D721Med (cell line): ENCODE measurements around the gene PSMA6.
"Not testable (repeated sequence)": the region's sequence is repeated elsewhere in the genome, so short reads cannot be mapped to it uniquely, and the experiment has no call there.

ENCODE experiments used
- DNase-seq: peaks from one replicate; pipeline ENCODE4 v3.0.0; 2011; ENCODE audit warnings: low spot score; ENCODE audit not compliant: insufficient read length
- FAIRE-seq: peaks from 2 replicates; lab custom pipeline; 2011; peaks lifted over from hg19 to GRCh38; lab: Jason Lieb, UNC
- TF ChIP-seq, protein P1 (sequence below): IDR thresholded peaks from 2 replicates; pipeline ENCODE4 v1.5.1; 2012; ENCODE audit warnings: mild to moderate bottlenecking, control low read depth; ENCODE audit not compliant: insufficient read depth; ENCODE audit errors: missing control alignments

The PSMA6 gene

DNA sequence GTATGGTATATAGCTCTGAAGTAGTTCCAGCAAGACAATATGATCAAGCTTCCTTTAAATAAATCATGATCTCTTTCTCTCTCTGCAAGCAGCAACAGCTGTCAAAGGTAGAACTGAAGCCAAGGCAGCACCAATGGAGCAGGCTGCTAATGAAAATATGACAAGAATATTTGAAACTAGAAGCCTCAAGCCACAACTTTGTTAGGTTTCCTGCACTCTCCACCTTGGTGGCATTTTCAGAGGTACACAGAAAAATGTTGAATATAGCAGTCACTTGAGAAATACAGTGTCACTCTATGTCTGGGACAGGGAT, 43.8 kb upstream of the PSMA6 start:
- FAIRE-seq (no peak), DNase-seq (no peak)
- TF ChIP-seq, protein P1, sequence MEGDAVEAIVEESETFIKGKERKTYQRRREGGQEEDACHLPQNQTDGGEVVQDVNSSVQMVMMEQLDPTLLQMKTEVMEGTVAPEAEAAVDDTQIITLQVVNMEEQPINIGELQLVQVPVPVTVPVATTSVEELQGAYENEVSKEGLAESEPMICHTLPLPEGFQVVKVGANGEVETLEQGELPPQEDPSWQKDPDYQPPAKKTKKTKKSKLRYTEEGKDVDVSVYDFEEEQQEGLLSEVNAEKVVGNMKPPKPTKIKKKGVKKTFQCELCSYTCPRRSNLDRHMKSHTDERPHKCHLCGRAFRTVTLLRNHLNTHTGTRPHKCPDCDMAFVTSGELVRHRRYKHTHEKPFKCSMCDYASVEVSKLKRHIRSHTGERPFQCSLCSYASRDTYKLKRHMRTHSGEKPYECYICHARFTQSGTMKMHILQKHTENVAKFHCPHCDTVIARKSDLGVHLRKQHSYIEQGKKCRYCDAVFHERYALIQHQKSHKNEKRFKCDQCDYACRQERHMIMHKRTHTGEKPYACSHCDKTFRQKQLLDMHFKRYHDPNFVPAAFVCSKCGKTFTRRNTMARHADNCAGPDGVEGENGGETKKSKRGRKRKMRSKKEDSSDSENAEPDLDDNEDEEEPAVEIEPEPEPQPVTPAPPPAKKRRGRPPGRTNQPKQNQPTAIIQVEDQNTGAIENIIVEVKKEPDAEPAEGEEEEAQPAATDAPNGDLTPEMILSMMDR = no peak

DNA sequence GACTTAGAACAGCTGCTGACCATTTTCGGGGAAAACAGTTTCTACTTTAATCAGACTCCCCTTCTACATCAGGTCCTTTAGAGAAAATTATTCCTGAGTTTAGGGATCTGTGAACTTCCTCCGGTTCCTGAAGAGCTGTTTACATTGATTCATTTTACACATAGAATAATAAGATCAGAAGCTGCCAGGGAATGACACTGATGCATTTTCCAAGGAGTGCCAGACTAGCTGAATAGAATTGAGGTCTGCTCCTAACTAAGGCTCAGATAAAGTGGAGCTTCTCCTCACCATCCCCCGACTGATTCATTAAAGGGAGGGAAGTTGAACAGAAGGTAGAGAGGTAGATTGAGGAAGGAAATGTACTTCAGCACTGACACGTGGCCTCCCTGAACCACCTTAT, 41.9 kb upstream of the PSMA6 start:
- DNase-seq (no peak), FAIRE-seq (no peak)
- TF ChIP-seq, protein P1 = no peak

DNA sequence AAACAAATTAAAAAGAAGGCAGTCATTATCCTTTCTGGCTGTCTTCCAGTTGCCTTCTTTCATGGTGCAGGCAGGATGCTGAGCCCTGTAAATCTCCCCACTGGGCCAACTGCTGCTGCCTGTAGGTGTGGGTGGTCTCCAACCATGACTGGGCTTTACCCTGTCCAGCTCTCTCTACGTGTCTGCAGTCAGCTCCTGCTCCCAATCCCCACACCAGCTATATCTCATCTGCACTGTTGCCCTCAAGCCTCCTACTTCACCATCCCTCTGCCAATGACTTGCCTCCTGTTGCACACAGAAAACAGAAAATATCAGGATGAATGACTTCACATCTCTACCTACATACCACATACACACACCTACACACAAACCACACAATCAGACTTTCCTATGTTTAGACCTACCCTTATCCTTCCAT, 39.7 kb upstream of the PSMA6 start:
- TF ChIP-seq, protein P1 = no peak
- no peak for DNase-seq
- FAIRE-seq = no peak

DNA sequence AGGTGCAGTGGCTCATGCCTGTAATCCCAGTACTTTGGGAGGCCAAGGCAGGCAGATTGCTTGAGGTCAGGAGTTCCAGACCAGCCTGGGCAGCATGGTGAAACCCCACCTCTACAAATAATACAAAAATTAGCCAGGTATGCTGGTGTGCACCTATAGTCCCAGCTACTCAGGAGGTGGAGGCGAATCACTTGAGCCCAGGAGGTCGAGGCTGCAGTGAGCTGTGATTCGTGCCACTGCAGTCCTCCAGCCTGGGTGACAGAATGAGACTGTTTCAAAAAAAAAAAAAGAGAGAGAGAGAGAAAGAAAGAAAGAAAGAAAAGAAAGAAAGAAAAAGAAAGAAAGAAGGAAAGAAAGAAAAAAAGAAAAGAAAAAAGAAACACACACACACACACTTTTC, 39.1 kb upstream of the PSMA6 start:
- DNase-seq, FAIRE-seq: not testable (repeated sequence)

DNA sequence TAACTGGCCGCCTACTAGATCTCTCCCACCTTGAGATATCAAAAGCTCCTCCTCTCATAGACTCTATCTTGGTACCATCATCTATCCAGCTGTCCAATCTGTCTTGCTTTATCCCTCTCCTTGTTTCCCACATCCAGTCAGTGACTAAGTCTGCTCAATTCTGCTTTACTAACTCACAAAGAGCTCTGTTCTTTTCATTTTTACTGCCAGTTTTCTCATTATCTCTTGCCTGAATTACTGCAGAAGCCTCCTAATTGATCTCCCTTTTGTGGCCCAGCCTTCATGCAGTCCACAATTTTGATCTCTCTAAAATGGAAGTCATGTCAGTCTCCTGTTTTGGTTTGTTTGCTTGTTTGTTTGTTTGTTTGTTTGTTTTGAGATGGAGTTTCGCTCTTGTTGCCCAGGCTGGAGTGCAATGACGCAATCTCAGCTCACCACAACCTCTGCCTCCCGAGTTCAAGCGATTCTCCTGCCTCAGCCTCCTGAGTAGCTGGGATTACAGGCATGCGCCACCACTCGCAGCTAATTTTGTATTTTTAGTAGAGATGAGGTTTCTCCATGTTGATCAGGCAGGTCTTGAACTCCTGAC, 38.1 kb upstream of the PSMA6 start:
- DNase-seq, FAIRE-seq: not testable (repeated sequence)

DNA sequence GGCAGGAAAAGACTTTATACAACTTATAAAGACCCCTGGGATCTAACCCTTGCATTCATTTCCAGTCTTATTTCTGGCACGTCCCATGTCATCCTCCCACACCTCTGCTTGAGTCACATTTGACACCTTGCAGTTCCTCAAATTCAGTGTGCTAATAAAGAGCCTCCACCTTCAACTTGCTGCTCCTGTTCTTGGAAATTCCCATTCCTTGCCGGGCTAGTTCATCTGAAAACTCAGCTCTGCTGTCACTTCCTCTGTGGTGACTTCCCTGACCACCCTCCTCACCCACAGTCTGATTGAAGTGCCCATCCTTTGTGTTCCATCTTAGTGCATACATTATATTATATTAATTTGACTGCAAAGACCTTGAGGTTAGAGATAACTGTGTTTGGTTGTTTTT, 37.4 kb upstream of the PSMA6 start:
- DNase-seq (no peak), FAIRE-seq (no peak)
- TF ChIP-seq, protein P1 = no peak

DNA sequence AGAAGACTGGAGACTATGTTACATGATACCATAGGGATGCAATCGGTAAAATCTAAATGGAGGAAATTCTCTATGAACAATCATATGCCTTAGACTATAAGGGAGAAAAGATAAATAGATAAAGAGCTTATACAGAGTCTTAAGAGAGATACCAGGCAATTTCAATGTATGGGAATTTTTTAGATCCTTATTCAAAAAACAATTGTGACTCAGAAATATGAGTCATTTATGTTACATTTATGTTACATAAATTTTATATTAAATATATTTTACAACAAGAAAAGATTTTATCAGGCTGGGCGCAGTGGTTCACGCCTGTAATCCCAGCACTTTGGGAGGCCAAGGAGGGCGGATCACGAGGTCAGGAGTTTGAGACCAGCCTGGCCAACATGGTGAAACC, 36.5 kb upstream of the PSMA6 start:
- DNase-seq (no peak), FAIRE-seq (no peak)
- TF ChIP-seq, protein P1 = no peak

DNA sequence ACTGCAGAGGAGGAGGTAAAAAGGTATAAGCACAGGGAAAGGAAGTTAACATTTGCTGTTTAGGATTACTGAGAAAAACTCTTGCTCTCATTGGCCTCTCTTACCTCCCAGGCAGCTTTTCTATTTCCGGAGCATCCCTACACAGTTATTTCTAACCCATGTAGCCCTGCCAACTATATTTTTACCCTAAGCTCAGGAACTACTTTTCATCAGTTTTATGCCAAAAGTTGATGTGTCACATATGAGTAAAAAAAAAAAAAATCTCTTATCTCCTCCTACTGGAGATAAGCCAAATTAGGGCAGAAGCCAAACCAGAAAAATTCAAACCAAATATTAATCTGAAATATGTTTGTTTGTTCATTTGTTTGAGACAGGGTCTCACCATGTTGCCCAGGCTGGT, 34.4 kb upstream of the PSMA6 start:
- TF ChIP-seq, protein P1 = no peak
- DNase-seq = no peak
- no peak for FAIRE-seq
